GM19463 (cell line): Measurements from ENCODE around the gene YTHDF1.
"Not testable (repeated sequence)": the region's sequence is repeated elsewhere in the genome, so short reads cannot be mapped to it uniquely, and the experiment has no call there.

Experiments used
- ATAC-seq: cut with Tn5 transposase; IDR thresholded peaks from one replicate; pipeline ENCODE4 v1.9.1; 2021; ENCODE audit warnings: mild to moderate bottlenecking, moderate library complexity; ENCODE audit not compliant: unreplicated experiment

Gene YTHDF1

GRCh38 chr20:63159826-63160640 lies 55.9 kb downstream of the YTHDF1 start:
- ATAC-seq = no peak

- ATAC-seq = not testable (repeated sequence)
Observed at GRCh38 chr20:63159251-63159650, 56.7 kb downstream of the YTHDF1 start.

GRCh38 chr20:63158845-63159244 lies 57.1 kb downstream of the YTHDF1 start:
- no peak for ATAC-seq

GRCh38 chr20:63158352-63158751 lies 57.6 kb downstream of the YTHDF1 start:
- ATAC-seq = no peak

GRCh38 chr20:63157431-63157830 lies 58.5 kb downstream of the YTHDF1 start:
- ATAC-seq = not testable (repeated sequence)

- ATAC-seq = no peak
Observed at GRCh38 chr20:63156221-63156671, 59.7 kb downstream of the YTHDF1 start.

GRCh38 chr20:63155266-63156165 lies 60.4 kb downstream of the YTHDF1 start:
- no peak for ATAC-seq

GRCh38 chr20:63154395-63154794 lies 61.5 kb downstream of the YTHDF1 start:
- no peak for ATAC-seq

GRCh38 chr20:63153254-63154221 lies 62.4 kb downstream of the YTHDF1 start:
- ATAC-seq = no peak

GRCh38 chr20:63152322-63153253 lies 63.3 kb downstream of the YTHDF1 start:
- no peak for ATAC-seq

- ATAC-seq = no peak
Observed at GRCh38 chr20:63151554-63152321, 64.2 kb downstream of the YTHDF1 start.

- no peak for ATAC-seq
Observed at GRCh38 chr20:63150911-63151531, 64.9 kb downstream of the YTHDF1 start.

GRCh38 chr20:63150391-63150898 lies 65.5 kb downstream of the YTHDF1 start:
- no peak for ATAC-seq

- ATAC-seq = no peak
Observed at GRCh38 chr20:63149531-63150192, 66.3 kb downstream of the YTHDF1 start.

GRCh38 chr20:63148696-63149095 lies 67.2 kb downstream of the YTHDF1 start:
- ATAC-seq = no peak

GRCh38 chr20:63147532-63147931 lies 68.4 kb downstream of the YTHDF1 start:
- ATAC-seq = no peak
